Astrocyte of the hippocampus (primary cell): ENCODE data around the gene DIPK1A.

Experiments
- DNase-seq: peaks from one replicate; pipeline ENCODE4 v3.0.0; 2011; ENCODE audit warnings: low read depth, low spot score

DIPK1A gene

DNA sequence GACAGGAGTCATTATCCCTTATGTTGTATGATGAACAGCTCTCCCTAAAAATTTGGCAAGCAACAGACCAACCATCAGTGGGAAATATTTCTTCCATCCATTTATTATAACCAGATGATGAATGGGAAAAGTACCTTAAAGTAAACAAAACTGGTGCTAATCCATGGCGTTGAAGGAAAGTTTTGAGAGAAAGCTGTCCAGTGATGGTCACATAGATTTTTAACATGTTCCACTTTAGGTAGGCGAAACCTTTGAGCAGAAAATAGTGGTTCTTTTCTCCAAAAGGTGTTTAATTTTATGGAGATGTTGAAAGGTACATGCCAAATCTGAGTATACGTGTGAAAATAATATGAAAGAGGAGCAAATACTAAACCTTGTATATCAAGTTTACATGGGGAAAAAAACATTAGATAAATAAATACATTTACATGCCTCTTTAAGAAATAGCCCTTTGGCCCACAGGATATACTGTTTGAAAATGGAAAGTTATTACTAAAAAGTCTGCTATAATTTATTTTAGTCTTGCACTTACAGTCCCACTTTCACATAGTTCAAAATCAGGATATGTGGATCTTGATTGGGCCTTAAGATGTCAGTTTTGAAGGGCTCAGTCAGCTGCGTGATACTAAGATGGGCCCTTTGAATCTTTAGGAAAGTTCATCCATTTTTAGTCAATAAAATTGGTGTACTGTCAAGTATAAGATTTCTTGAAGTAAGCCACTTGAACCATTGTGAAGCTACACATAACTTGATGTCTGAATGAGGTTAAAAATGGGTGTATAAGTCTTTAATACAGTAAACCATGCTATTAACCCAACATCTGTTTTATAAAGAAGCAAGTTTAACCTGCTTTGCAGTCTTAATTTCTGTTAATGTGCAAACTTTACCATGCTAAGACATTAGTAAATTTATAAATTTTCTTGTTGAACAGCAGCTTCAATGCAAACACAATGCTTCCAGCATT is 118.9 kb downstream of the DIPK1A start:
- DNase-seq: no peak

DNA sequence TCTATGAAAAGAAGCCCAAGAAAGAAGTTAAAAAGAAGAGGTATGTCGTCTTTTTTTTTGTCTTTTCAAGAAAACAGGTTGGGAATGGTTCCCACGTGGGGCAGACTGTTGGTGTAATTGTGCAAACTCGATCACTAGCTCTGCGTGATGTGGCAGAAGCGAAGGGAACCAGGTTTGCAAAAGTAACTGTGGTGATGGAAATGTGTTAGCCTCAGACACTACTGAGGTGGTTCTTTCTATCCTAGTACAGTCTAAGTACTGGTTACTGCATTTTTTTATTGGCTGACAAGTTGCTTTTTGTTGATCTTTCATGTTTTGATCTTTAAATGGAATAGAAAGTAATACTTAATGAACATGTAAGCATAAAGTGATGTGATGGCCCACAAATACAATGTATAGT is 120.7 kb downstream of the DIPK1A start:
- DNase-seq: no peak

DNA sequence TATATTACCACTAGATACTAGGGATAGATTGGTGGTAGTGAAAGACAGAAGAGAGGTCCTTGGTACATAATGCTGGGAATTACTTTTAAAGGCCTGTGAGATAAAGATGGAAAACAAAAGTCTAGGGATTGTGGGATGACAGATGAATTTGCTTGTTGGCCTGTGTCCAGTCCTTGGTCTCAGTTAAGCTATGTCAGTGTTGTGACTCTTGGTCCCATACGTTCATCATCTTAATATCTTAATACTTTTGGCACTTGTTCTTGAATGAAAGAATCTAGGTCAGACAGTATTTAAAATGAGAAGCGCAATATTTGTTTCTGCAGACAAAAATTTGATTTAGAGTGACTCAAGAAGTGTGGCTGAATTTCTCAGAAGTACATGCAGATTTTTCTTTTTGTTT is 121.8 kb downstream of the DIPK1A start:
- no peak for DNase-seq

DNA sequence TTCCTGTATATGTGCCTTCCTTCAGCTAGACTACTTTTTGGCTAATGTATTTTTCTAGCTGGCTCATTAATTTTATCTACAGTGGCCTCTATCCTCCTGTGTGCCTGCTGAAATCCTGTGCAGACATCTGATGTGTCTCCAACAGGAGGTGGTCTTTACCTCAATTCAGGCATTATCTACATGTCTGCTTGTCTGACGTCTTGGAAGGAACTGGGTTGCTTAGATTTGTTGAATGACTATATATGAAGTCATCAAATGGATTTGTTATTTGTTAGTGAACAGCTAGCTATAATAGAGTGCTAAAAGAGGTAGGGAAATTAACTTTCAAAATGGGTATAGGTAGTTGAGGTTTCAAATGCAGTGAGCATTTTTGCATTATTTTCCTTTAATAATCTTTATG is 122.7 kb downstream of the DIPK1A start:
- no peak for DNase-seq

DNA sequence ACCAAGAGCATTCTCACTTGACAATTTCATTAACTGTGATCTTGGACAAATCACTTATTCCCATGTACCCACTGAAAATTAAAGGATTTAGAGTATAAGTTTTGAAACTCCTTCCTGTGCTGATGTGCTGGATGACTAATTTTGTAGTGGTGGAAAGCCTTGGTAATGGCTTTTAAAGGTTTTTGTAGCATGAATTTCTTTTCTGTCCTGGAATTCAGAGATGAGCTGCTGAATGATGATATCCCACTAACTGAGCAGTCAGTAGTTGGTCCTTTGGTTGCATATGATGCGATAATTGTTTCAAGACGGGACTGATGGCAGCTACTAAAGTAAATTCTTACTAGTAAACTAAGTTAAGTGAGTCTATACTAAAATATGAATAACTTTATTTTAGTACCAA is 124.2 kb downstream of the DIPK1A start:
- no peak for DNase-seq

DNA sequence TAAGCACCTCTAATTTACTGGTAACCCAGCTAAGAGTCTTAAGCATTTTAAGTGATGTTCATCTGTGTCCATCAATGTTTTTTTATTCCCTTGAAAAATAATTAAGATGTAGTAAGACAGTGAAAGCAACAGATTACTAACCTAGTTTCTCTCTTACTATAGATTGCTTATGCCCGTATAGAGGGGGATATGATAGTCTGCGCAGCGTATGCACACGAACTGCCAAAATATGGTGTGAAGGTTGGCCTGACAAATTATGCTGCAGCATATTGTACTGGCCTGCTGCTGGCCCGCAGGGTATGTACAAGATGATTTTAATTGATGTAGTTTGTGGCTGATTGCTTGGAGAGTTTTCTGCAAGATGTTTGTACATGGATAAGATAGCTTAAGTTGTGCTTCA is 126.6 kb downstream of the DIPK1A start:
- no peak for DNase-seq

DNA sequence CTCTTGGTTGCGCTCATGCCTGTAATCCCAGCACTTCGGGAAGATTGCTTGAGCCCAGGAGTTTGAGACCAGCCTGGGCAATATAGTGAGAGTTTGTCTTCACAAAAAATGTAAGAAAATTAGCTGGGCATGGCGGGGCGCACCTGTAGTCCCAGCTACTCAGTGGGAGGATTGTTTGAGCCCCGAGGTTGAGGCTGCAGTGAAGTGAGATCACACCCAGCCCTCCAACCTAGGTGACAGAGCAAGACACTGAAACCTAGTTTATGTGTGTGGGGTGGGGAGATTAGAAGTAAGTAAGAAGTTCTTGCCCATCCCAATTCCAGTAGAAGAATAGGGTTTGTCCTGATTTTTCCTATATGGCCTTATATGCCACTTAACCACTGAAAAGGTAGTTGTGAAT is 127.4 kb downstream of the DIPK1A start:
- DNase-seq: no peak

DNA sequence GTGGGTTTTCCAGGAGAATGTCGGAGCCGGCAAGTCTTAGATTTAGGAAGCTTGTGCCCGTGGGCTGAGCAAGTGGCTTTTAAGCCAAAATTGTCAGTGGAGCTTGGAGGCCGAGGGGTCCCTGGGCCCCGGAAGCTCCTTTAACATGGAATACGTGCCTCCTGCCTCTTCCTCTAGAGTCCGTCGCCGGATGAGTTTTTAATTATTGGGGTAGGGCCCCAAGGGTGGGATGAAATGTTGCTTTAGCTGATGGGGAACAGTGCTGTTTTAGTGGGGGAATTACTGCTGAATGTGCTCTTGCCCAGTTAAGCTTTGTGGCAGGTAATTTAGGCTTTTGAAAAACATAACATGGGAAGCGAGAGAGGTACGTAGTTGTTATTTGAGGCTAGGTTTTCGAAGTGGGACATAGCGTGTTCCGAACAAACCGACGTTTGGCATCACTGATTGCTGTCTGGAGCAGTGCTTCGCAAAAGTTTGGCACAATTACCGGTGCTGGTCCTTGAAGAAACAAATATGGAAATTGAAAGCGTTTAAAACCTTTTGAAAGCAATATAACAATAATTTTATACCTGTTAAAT is 128.6 kb downstream of the DIPK1A start:
- peak; percentile 35 for DNase-seq

DNA sequence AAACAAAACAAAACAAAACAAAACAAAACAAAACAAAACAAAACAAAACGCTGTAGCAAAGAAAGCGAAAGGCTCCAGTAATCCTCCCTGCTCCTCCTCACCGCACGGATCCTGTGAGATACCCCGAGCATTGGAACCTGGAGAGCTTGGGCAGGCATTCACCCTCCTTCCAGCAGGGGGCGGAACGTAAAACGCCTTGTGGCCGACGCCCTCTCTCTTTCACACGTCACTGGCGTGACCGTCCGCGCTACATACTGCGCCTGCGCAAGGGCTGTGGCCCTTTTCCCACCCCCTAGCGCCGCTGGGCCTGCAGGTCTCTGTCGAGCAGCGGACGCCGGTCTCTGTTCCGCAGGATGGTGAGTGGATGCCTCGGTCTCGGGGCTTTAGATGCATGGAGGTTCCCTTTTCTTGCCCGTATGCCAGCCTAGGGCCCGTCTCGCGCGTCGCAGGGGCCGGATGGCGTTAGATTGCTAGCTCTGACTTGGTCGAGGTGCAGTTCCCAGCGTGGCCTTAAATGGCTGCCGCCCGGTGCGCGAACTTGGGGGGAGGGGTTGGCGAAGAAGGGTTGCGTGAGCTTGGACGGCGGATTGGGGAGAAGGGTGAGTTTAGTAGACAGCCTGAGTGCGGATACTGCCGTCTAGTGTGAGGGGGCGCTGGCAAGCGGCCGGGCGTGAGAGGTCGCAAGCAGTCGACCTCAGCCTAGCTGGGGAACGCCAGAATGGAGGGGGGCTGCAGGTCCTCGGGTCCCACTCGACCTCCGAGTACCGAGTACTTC is 129.3 kb downstream of the DIPK1A start, which contains the start of gene RPL5:
TSS of gene RPL5 (plus strand) at position 279 of the 775 bp plus-strand sequence. CDS start at position 354, 75 bp downstream.
- DNase-seq: peak; percentile 99

DNA sequence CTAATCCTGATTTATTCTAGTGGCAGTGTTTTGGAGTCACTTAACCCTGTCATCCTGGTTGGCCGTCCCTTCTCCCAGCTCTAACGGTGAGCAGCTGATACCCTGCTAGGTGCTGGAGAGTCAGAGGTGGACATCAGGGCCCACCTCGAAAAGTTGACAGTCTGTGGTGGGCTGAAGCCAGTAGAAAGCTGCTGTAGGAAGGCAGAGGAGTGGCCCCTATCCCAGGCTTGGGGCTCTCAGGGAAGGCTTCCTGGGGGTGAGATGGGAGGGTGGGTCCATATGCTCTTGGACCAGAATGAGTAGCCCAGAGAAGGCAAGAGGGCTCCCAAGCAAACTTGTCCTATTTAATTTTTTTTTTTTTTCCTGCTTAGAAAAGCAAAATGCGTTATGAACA is 129.9 kb downstream of the DIPK1A start:
- DNase-seq: peak; percentile 11

DNA sequence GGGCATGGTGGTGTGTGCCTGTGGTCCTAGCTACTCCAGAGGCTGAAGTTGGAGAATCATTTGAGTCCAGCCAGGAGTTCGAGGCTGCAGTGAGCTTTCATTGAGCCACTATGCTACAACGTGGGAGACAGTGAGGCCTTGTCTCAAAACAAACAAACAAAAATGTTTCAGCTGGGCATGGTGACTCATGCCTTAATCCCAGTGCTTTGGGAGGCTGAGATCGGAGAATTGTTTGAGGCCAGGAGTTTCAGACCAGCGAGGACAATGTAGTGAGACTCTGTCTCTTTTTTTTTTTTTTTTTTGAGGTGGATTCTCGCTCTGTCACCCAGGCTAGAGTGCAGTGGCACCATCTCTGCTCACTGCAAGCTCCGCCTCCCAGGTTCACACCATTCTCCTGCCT is 134.5 kb downstream of the DIPK1A start:
- no peak for DNase-seq

DNA sequence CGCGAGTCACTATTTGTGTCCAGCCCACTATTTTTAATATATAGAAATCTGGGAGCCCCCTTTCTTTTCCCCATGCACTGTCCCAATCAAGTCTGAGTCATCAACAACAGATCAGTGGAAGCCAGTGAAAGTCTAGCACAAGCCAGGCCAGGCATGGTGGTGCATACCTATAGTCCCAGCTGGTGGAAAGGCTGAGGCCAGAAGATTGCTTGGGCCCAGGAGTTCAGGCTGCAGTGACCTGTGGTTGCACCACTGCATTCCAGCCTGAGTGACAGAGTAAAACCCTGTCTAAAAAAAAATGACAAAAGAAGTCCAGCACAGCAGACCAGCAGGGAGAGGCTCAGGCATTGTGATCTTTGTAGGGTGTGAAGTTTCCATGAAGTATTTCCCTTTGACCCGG is 138.4 kb downstream of the DIPK1A start:
- peak; percentile 71 for DNase-seq

DNA sequence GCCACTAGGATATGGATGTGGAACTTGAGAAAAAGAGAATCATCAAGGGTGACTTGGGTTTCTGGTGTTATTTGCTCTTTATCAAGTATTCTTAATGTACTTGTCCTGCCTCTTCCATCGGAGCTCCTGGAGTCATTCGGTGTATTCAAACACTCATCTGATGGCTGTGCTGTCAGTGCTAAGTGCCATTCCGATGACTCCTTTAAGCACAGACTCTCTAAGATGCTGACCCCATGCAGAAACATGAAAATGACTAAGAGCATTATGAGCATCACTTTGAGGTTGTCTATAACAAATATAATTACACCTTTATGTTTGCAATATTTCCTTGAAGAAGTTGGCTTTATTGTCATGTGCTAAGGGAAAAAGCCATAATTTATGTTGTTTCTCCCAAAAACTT is 140.7 kb downstream of the DIPK1A start:
- no peak for DNase-seq

DNA sequence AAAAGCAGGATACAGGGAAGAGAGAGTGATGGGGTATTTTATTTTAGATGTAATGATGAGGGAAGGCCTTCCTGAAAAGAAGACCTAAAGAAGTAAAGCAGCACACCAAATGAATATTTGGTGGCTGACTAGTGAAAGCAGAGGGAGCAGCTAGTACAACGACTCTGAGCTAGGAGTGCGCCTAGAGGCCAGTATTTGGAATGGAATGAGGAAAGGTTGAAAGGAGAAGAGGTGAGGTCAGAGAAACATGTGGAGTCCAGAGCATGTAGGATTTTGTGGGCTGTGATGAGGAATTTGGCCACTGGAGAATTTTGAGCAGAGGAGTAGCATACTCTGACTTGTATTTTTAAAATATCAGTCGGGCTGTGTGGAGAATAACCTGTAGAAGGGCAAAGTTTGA is 141.2 kb downstream of the DIPK1A start:
- DNase-seq: peak; percentile 34

DNA sequence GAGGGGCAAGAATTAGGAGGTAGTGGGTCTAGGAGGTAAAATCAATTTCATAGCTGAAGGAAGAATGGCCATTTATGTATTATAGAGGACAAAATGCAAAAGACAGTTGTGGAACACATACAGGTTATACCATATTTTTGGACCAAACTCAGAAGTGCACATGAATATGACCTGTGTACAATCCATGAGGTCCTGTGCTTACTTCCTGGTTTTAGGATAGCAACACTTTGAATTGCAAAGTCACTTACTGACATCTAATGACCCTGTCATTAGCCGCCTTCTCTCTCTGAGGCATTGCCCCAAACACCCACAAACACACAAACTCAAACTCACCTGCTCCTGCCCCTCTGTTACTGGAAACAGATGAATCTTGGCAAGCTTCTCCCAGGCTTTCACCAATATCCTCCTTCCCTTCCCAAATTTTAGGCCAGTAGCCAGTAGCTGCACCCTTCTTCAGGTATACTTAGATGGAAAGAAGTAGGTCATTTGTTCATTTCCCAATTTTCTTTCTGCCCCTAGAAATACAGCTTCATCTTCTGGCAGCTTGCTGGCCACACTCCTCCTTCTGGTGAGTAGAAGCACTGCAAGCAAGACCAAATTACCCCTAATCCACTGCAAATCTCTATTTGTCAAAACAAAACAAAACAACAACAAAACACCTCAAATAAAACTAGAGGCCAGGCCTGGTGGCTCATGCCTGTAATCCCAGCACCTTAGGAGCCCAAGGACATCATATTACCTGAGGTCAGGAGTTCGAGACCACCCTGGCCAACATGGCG is 143.1 kb downstream of the DIPK1A start:
- peak; percentile 26 for DNase-seq

DNA sequence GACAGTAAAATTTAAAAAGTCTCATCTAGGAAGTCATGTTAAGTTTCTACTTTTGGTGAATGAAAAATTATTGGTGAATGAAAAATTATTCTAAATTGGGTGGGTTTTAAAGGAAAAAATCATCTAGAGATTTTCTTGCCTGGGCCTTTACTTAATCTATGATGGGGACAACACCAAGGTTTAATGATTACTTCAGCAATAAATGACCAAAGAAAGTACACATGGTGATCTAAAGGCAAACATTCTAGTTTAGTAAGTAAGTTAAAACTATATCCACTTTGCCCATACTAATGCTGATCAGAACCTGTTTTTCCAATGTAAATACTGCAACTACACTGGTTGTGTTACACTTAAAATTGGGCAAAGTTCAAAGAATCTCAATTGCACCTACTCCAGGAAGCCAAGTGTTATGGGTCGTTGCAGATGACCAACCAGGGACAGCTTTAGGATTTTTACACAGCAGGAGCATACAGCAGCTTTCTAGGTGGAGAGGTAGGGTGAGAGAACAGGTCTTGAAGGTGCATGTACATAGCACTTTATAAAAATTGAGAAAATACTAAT is 144.0 kb downstream of the DIPK1A start:
- no peak for DNase-seq

DNA sequence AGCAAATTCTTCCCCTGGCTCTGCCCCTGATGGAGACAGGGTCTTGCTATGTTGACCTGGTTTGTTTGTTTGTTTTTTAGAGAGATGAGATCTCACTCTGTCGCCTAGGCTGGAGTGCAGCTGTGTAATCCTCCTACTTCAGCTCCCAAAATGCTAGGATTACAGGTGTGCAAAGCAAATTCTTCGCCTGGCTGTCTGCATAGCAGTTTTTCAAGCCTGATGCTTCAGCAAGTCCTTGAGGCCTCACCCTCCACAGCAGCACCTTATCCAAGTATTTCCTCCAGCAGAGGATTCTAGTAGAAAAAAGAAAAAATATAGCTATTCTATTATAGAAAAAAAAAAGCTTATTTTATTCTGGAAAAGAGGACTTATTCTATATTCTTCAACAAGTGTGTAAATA is 144.5 kb downstream of the DIPK1A start:
- no peak for DNase-seq

DNA sequence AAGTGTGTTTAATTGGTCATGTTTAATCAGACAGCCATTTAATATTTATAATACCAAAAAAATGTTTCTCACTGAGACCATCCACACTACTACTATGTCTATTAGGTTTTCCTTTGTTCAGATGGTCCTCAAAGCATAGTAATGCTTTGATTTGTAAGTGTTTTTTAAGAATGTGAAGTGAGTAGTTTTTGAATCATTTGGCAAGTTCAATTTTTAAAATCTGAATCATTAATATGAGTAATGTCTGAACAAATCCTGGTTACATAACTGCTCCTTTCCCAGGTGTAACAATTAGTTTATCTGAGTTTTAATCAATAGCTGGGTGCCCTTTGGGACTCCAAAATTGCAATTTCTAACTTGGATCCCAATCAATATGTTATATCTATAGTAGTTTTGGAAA is 152.9 kb downstream of the DIPK1A start:
- DNase-seq: no peak

DNA sequence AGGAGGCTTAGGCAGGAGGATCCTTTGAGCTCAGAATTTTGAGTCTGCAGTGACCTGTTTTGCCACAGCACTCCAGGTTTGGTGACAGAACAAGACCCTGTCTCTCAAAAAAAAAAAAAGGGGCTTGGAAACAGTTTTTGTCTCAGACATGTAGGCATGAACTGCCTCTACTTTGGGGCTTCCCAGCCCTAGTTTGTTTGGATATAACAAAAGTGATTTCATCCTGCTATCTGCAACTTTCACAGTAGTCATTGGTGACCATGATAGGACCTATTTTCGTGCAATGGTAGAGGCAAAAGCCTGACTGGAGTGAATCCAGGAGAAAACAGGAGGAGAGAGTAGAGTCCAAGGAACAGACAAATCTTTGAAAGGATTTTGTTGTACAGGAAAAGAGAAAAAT is 156.0 kb downstream of the DIPK1A start:
- DNase-seq: no peak

DNA sequence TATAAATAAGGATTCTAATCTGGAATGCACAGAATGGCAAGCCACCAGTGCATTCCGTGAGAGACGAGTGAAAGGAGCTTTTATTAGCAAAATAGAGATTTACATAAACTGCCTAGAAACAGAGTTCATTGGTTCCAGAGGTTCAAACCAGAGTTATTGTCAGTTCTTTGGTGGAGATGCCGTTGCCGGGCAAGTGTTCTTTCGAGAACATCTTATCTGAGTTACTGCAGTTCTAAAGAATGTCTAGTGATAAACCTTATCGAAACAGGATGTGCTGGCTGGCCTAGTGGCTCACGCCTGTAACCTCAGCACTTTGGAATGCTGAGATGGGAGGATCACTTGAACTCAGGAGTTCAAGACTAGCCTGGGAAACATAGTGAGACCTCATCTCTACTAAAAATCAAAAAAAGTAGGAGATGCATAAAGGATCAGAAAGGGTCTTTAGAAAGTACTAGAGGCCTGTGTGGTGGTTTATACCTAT is 156.5 kb downstream of the DIPK1A start:
- DNase-seq: peak; percentile 96
